ENCODE results near the gene KCNIP4.

DNA sequence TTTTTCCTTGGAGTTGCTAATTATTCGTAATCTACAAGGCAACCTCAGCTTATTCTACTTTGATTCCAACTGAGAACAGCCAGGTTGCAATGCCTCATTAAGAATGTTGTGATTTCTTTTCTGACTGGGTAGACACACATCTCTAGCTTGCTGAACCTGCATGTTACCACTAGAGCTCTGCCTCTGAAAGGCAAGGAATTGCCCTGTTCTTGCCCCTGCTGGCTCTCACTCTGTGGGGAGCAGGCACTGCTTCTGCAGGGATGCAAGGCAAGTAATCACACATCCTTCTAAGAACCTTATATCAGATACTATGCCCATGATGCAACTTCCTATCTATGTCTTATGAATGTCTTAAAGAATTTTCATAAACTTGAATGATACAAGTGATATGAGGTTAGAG is 745.2 kb downstream of the KCNIP4 start:
- TF ChIP-seq, protein P1, sequence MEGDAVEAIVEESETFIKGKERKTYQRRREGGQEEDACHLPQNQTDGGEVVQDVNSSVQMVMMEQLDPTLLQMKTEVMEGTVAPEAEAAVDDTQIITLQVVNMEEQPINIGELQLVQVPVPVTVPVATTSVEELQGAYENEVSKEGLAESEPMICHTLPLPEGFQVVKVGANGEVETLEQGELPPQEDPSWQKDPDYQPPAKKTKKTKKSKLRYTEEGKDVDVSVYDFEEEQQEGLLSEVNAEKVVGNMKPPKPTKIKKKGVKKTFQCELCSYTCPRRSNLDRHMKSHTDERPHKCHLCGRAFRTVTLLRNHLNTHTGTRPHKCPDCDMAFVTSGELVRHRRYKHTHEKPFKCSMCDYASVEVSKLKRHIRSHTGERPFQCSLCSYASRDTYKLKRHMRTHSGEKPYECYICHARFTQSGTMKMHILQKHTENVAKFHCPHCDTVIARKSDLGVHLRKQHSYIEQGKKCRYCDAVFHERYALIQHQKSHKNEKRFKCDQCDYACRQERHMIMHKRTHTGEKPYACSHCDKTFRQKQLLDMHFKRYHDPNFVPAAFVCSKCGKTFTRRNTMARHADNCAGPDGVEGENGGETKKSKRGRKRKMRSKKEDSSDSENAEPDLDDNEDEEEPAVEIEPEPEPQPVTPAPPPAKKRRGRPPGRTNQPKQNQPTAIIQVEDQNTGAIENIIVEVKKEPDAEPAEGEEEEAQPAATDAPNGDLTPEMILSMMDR (IDR thresholded peaks at IDR 0.05 in 2 of 3, conservative IDR thresholded peaks at IDR 0.05 in 1 of 3; ENCODE audit: control insufficient read depth in 2 of 3, extremely low read depth in 1 of 3, insufficient read depth in 1 of 3, low read depth in 3 of 3, low read length in 3 of 3) = no peak
- no peak for TF ChIP-seq GABPA (IDR thresholded peaks at IDR 0.05; ENCODE audit: low read depth)
- no peak for TF ChIP-seq ZNF217 (IDR thresholded peaks at IDR 0.05)
- no peak for TF ChIP-seq POLR2AphosphoS2 (IDR thresholded peaks at IDR 0.05; ENCODE audit: low read depth, low read length)
- TF ChIP-seq SREBF2 (IDR thresholded peaks at IDR 0.05; ENCODE audit: low read length) = no peak
- no peak for TF ChIP-seq FOS (IDR thresholded peaks at IDR 0.05; ENCODE audit: borderline replicate concordance, extremely low read depth, insufficient read length)
- TF ChIP-seq SMAD5 (IDR thresholded peaks at IDR 0.05; ENCODE audit: low read depth) = no peak
- TF ChIP-seq, protein P2, sequence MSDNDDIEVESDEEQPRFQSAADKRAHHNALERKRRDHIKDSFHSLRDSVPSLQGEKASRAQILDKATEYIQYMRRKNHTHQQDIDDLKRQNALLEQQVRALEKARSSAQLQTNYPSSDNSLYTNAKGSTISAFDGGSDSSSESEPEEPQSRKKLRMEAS (IDR thresholded peaks at IDR 0.05; ENCODE audit: low read depth, low read length) = no peak
- TF ChIP-seq, protein P3, sequence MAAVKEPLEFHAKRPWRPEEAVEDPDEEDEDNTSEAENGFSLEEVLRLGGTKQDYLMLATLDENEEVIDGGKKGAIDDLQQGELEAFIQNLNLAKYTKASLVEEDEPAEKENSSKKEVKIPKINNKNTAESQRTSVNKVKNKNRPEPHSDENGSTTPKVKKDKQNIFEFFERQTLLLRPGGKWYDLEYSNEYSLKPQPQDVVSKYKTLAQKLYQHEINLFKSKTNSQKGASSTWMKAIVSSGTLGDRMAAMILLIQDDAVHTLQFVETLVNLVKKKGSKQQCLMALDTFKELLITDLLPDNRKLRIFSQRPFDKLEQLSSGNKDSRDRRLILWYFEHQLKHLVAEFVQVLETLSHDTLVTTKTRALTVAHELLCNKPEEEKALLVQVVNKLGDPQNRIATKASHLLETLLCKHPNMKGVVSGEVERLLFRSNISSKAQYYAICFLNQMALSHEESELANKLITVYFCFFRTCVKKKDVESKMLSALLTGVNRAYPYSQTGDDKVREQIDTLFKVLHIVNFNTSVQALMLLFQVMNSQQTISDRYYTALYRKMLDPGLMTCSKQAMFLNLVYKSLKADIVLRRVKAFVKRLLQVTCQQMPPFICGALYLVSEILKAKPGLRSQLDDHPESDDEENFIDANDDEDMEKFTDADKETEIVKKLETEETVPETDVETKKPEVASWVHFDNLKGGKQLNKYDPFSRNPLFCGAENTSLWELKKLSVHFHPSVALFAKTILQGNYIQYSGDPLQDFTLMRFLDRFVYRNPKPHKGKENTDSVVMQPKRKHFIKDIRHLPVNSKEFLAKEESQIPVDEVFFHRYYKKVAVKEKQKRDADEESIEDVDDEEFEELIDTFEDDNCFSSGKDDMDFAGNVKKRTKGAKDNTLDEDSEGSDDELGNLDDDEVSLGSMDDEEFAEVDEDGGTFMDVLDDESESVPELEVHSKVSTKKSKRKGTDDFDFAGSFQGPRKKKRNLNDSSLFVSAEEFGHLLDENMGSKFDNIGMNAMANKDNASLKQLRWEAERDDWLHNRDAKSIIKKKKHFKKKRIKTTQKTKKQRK (IDR thresholded peaks at IDR 0.05; ENCODE audit: low read depth, low read length) = no peak
- TF ChIP-seq, protein P4, sequence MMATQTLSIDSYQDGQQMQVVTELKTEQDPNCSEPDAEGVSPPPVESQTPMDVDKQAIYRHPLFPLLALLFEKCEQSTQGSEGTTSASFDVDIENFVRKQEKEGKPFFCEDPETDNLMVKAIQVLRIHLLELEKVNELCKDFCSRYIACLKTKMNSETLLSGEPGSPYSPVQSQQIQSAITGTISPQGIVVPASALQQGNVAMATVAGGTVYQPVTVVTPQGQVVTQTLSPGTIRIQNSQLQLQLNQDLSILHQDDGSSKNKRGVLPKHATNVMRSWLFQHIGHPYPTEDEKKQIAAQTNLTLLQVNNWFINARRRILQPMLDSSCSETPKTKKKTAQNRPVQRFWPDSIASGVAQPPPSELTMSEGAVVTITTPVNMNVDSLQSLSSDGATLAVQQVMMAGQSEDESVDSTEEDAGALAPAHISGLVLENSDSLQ (IDR thresholded peaks at IDR 0.05) = no peak

Data from GM12878 (cell line).